Measurements from ENCODE around the gene ZNF611. TPM values are rescaled to one million over a fixed set of nuclear protein-coding genes. Genes with fewer than 3 reads are reported as not detected.

ZNF611 gene
- total and polyA plus RNA-seq, 4 donors = 0.50 to 12.7 (median 2.7) TPM

GRCh38 chr19:52665529-52665928, 69.3 kb downstream of the ZNF611 start:
- H3K4me1 ChIP-seq (ENCODE audit: control insufficient read depth in 4 of 4, insufficient read depth in 4 of 4, low read length in 3 of 4) = no peaks in the 10 kb centered on the region
- H3K27me3 ChIP-seq (ENCODE audit: control insufficient read depth in 4 of 4, insufficient read depth in 4 of 4, low read length in 3 of 4) = no peaks in the 10 kb centered on the region
- TF ChIP-seq FOXA2 (IDR thresholded peaks at IDR 0.05) (no peak), FOXA1 (IDR thresholded peaks at IDR 0.05) (no peak), GABPA (IDR thresholded peaks at IDR 0.05 in 1 of 2, conservative IDR thresholded peaks at IDR 0.05 in 1 of 2) (no peak), NR2F2 (IDR thresholded peaks at IDR 0.05) (no peak), ATF3 (IDR thresholded peaks at IDR 0.05) (no peak), JUND (IDR thresholded peaks at IDR 0.05) (no peak), RAD21 (IDR thresholded peaks at IDR 0.05) (no peak), YY1 (IDR thresholded peaks at IDR 0.05) (no peak), EGR1 (IDR thresholded peaks at IDR 0.05; ENCODE audit: low read depth in 2 of 2) (no peak), TAF1 (conservative IDR thresholded peaks at IDR 0.05) (no peak), MAX (IDR thresholded peaks at IDR 0.05) (no peak), HNF4G (IDR thresholded peaks at IDR 0.05) (no peak), REST (IDR thresholded peaks at IDR 0.05) (no peak)
- no peaks in the 10 kb centered on the region for H3K36me3 ChIP-seq (ENCODE audit: control insufficient read depth in 4 of 4, insufficient read depth in 3 of 4, low read depth in 1 of 4, low read length in 3 of 4)
- H3K9ac ChIP-seq (ENCODE audit: low read depth in 1 of 2, low read length in 2 of 2) = no peak overlapping the region
- peaks cover 1 to 16% (median 3%) of the 10 kb centered on the region in 4 donors for H3K9me3 ChIP-seq (ENCODE audit: control insufficient read depth in 4 of 4, low read length in 3 of 4)
- no peak overlapping the region for H3K27ac ChIP-seq (ENCODE audit: low read depth in 1 of 2, low read length in 2 of 2)
- no peak overlapping the region for H3K4me3 ChIP-seq (ENCODE audit: low read depth in 1 of 3, low read length in 3 of 3)
- 95% methylated on average over 6 of the region's 6 CpGs for WGBS
- no peak for DNase-seq (ENCODE audit: low spot score)

DNA sequence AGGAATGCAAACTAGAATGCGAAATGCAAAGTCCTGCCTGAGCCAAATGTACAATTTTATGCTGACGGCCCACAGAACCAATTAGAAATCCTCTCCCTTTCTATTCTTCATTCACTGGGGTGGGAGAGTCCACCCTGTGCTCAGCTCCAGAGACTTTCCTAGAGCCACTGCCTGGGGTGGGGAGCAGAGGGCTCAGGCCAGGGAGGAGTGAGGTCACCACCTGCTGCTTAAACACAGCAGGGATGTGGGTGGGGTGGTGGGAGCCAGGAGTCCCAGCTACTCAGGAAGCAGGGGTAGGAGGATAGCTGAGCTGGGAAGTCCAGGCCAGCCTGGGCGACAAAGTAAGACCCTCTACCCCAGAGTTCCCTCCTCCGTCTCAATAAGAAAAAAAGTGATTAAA, 69.8 kb downstream of the ZNF611 start:
- no peak overlapping the region for H3K4me3 ChIP-seq (ENCODE audit: low read depth in 1 of 3, low read length in 3 of 3)
- no peak overlapping the region for H3K27ac ChIP-seq (ENCODE audit: low read depth in 1 of 2, low read length in 2 of 2)
- H3K9ac ChIP-seq (ENCODE audit: low read depth in 1 of 2, low read length in 2 of 2) = no peak overlapping the region
- peaks cover under 1 to 15% (median 4%) of the 10 kb centered on the region in 4 donors for H3K9me3 ChIP-seq (ENCODE audit: control insufficient read depth in 4 of 4, low read length in 3 of 4)
- TF ChIP-seq FOXA2 (IDR thresholded peaks at IDR 0.05) (no peak), REST (IDR thresholded peaks at IDR 0.05) (no peak), HNF4A (conservative IDR thresholded peaks at IDR 0.05) (no peak), RAD21 (IDR thresholded peaks at IDR 0.05) (no peak), HNF4G (IDR thresholded peaks at IDR 0.05) (no peak), EGR1 (IDR thresholded peaks at IDR 0.05; ENCODE audit: low read depth in 2 of 2) (no peak), TAF1 (conservative IDR thresholded peaks at IDR 0.05) (no peak), SP1 (IDR thresholded peaks at IDR 0.05) (no peak), MAX (IDR thresholded peaks at IDR 0.05) (no peak), JUND (IDR thresholded peaks at IDR 0.05) (no peak), GABPA (IDR thresholded peaks at IDR 0.05 in 1 of 2, conservative IDR thresholded peaks at IDR 0.05 in 1 of 2) (no peak), ATF3 (IDR thresholded peaks at IDR 0.05) (no peak), FOXA1 (IDR thresholded peaks at IDR 0.05) (no peak), YY1 (IDR thresholded peaks at IDR 0.05) (no peak), ZBTB33 (IDR thresholded peaks at IDR 0.05) (no peak), NR2F2 (IDR thresholded peaks at IDR 0.05) (no peak), RXRA (IDR thresholded peaks at IDR 0.05) (no peak)
- TF ChIP-seq, protein P1, sequence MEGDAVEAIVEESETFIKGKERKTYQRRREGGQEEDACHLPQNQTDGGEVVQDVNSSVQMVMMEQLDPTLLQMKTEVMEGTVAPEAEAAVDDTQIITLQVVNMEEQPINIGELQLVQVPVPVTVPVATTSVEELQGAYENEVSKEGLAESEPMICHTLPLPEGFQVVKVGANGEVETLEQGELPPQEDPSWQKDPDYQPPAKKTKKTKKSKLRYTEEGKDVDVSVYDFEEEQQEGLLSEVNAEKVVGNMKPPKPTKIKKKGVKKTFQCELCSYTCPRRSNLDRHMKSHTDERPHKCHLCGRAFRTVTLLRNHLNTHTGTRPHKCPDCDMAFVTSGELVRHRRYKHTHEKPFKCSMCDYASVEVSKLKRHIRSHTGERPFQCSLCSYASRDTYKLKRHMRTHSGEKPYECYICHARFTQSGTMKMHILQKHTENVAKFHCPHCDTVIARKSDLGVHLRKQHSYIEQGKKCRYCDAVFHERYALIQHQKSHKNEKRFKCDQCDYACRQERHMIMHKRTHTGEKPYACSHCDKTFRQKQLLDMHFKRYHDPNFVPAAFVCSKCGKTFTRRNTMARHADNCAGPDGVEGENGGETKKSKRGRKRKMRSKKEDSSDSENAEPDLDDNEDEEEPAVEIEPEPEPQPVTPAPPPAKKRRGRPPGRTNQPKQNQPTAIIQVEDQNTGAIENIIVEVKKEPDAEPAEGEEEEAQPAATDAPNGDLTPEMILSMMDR (IDR thresholded peaks at IDR 0.05; ENCODE audit: low read depth, low read length, missing input control) = no peak
- no peak for DNase-seq (ENCODE audit: low spot score)
- WGBS = 93% methylated on average over 4 of the region's 4 CpGs
- no peaks in the 10 kb centered on the region for H3K27me3 ChIP-seq (ENCODE audit: control insufficient read depth in 4 of 4, insufficient read depth in 4 of 4, low read length in 3 of 4)
- H3K4me1 ChIP-seq (ENCODE audit: control insufficient read depth in 4 of 4, insufficient read depth in 4 of 4, low read length in 3 of 4) = no peaks in the 10 kb centered on the region
- H3K36me3 ChIP-seq (ENCODE audit: control insufficient read depth in 4 of 4, insufficient read depth in 3 of 4, low read depth in 1 of 4, low read length in 3 of 4) = no peaks in the 10 kb centered on the region
